Measurements from ENCODE around the gene LRP6.

DNA sequence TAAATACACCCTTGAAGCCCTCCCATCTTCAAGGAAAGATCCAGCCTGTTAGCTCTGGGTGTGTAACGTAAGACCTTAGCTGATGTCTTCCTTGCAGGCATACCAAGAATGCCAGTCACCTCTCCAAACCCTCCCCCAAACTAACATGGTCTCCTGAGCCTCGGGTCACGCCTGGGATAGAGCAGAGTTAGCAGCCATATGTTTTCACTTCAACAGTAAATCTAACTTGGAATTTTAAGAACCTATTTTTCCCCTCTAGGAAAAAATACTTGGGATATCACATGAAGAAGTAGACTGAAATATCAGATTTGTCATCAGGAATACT is 168.2 kb downstream of the LRP6 start:
- TF ChIP-seq SUZ12 (IDR thresholded peaks at IDR 0.05; ENCODE audit: unreplicated experiment) (no peak), CHD2 (IDR thresholded peaks at IDR 0.05; ENCODE audit: borderline replicate concordance, low read depth, low read length) (no peak), STAT1 (conservative IDR thresholded peaks at IDR 0.05) (no peak), RAD51 (IDR thresholded peaks at IDR 0.05) (no peak)
- TF ChIP-seq, protein P1, sequence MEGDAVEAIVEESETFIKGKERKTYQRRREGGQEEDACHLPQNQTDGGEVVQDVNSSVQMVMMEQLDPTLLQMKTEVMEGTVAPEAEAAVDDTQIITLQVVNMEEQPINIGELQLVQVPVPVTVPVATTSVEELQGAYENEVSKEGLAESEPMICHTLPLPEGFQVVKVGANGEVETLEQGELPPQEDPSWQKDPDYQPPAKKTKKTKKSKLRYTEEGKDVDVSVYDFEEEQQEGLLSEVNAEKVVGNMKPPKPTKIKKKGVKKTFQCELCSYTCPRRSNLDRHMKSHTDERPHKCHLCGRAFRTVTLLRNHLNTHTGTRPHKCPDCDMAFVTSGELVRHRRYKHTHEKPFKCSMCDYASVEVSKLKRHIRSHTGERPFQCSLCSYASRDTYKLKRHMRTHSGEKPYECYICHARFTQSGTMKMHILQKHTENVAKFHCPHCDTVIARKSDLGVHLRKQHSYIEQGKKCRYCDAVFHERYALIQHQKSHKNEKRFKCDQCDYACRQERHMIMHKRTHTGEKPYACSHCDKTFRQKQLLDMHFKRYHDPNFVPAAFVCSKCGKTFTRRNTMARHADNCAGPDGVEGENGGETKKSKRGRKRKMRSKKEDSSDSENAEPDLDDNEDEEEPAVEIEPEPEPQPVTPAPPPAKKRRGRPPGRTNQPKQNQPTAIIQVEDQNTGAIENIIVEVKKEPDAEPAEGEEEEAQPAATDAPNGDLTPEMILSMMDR (IDR thresholded peaks at IDR 0.05 in 2 of 3, conservative IDR thresholded peaks at IDR 0.05 in 1 of 3; ENCODE audit: control insufficient read depth in 2 of 3, extremely low read depth in 1 of 3, insufficient read depth in 1 of 3, low read depth in 3 of 3, low read length in 3 of 3) = no peak

All from GM12878 (cell line).